Measurements from ENCODE around the gene IQGAP1.

The IQGAP1 gene

DNA sequence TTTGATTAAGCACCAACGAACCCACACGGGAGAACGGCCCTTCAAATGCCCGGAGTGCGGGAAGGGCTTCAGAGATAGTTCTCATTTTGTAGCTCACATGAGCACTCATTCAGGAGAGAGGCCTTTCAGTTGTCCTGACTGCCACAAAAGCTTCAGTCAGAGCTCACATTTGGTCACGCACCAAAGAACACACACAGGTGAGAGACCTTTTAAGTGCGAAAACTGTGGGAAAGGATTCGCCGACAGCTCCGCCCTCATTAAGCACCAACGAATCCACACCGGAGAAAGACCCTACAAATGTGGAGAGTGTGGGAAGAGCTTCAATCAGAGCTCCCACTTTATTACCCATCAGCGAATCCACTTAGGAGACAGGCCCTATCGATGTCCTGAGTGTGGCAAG lies 27.3 kb upstream of the IQGAP1 start:
- no peak overlapping the region for H3K27ac ChIP-seq
- TF ChIP-seq, protein P1, sequence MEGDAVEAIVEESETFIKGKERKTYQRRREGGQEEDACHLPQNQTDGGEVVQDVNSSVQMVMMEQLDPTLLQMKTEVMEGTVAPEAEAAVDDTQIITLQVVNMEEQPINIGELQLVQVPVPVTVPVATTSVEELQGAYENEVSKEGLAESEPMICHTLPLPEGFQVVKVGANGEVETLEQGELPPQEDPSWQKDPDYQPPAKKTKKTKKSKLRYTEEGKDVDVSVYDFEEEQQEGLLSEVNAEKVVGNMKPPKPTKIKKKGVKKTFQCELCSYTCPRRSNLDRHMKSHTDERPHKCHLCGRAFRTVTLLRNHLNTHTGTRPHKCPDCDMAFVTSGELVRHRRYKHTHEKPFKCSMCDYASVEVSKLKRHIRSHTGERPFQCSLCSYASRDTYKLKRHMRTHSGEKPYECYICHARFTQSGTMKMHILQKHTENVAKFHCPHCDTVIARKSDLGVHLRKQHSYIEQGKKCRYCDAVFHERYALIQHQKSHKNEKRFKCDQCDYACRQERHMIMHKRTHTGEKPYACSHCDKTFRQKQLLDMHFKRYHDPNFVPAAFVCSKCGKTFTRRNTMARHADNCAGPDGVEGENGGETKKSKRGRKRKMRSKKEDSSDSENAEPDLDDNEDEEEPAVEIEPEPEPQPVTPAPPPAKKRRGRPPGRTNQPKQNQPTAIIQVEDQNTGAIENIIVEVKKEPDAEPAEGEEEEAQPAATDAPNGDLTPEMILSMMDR (conservative IDR thresholded peaks at IDR 0.05): no peak

DNA sequence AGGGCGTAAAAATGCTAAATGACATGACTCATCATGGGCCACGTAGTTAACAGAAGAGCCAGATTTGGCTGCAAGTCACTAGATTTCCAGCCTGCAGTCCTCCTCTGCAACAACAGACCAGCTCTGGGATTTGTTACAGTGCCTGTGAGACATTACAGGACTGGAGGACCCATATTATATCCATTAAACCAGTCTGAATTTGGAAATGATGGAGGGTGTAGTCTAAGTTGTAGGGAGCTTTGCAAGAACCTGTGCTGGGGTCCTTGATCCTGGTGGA lies 25.2 kb upstream of the IQGAP1 start:
- TF ChIP-seq, protein P1 (conservative IDR thresholded peaks at IDR 0.05): no peak
- no peak overlapping the region for H3K27ac ChIP-seq

DNA sequence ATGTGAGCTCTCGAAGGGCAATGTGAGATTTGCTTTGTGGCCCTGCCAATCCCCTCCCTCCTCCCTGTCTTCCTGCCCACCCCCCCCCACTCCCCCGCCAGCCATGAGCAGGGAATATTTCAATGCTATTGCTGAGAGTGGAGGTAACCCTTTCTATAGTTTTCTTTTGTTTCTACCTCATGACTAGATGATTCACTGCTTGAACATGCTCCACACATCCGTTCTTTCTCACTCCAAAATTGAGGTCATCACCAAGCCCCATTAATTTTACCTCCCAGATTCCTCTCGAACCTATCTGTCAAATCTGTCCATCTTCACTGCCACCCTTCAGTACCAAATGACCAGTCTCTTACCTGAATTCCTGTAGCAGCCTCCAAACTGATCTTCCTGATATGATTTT lies 23.8 kb upstream of the IQGAP1 start:
- no peak overlapping the region for H3K27ac ChIP-seq

DNA sequence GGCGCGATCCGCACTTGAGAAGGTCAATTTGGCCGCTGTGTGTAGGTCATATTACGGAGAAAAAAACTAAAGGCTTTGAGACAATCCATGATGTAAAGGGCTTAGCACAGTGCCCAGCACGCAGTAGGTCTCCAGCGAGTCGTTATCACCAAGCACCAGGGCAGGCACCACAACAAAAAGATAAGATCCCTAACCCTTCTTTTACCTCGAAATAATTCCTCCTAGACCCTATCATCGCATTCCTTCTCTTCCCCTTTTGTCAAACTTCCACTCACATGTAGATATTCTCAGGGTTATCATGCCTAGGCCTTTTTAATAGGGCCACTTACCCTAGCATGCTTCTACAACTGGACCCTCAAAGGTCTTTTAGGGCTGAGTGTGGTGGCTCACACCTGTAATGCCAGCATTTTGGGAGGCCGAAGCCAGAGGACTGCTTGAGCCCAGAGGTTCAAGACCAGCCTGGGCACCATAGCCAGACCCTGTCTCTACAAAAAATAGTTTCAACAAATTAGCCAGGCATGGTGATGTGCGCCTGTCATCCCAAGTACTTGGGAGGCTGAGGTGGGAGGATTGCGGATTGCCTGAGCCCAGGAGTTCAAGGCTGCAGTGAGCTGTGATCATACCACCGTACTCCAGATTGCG lies 22.5 kb upstream of the IQGAP1 start:
- TF ChIP-seq, protein P1 (conservative IDR thresholded peaks at IDR 0.05): no peak
- H3K27ac ChIP-seq: no peak overlapping the region

More for the DNA sequence above, 23.8 kb upstream of the IQGAP1 start:
- TF ChIP-seq, protein P1 (conservative IDR thresholded peaks at IDR 0.05): no peak

DNA sequence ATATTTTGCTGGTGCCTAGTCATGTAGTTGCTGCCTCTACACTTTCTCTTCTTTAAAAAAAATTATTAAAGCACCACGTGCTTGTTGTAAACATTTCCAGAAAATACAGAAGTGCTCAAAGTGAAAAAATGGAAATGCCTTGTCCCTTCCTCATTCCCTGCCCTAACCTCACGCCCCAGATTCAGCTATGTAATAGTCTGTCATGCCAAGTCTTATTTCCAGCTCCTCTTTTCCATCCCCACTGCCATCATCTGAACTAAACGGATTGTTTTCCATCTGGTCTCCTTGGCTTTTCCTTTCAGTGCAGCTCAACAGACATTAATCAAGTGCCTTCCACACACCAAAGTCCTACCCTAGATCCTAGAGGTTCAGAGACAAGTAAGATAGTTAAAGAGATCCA lies 20.5 kb upstream of the IQGAP1 start:
- TF ChIP-seq, protein P1 (conservative IDR thresholded peaks at IDR 0.05): no peak
- H3K27ac ChIP-seq: no peak overlapping the region

DNA sequence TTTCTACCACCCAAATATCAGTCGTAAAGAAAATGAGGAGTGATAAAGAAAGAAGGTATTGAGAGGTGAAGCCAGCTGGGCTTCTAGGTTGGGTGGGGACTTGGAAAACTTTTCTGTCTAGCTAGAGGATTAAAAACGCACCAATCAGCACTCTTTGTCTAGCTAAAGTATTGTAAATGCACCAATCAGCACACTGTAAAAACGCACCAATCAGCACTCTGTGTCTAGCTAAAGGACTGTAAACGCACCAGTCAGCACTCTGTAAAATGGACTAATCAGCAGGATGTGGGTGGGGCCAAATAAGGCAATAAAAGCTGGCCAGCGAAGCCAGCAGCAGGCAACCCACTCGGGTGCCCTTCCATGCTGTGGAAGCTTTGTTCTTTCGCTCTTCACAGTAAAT lies 13.0 kb upstream of the IQGAP1 start:
- no peak overlapping the region for H3K27ac ChIP-seq

DNA sequence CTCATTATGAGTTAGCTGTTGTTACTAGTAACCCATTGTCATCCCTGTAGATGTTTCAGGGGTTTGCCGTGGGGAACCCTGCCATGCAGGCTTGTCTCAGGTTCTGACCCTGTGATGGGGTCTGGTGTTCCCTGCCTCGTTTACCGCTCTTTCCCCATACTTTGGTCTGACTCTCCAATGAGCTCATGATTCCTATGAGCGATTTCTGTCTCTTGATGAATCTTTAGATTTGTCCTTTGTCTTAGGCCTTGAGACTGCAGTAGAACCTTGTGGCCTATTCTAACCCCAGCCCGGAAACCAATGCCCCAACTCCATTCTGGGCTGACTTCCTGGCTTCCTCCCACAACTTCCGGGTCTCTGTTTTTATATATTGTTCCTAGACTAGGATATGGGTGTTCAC lies 11.3 kb upstream of the IQGAP1 start:
- TF ChIP-seq, protein P1 (conservative IDR thresholded peaks at IDR 0.05): no peak
- no peak overlapping the region for H3K27ac ChIP-seq

More for the DNA sequence above, 13.0 kb upstream of the IQGAP1 start:
- TF ChIP-seq, protein P1 (conservative IDR thresholded peaks at IDR 0.05): no peak

Data from VCaP (cell line).